ENCODE measurements around the gene FAT3.

GRCh38 chr11:92253945-92254344 lies 29.3 kb downstream of the FAT3 start:
- no peak for TF ChIP-seq IKZF1 (conservative IDR thresholded peaks at IDR 0.05)
- no peak for TF ChIP-seq RCOR1 (conservative IDR thresholded peaks at IDR 0.05; ENCODE audit: low read depth, low read length)
- no peak for TF ChIP-seq STAT3 (IDR thresholded peaks at IDR 0.05; ENCODE audit: low read depth, low read length)
- no peak for TF ChIP-seq POLR2A (IDR thresholded peaks at IDR 0.05; ENCODE audit: low read depth, low read length)
- no peak for TF ChIP-seq SRF (IDR thresholded peaks at IDR 0.05; ENCODE audit: low read depth in 2 of 2, low read length in 2 of 2)
- TF ChIP-seq CTCF (IDR thresholded peaks at IDR 0.05 in 2 of 3, conservative IDR thresholded peaks at IDR 0.05 in 1 of 3; ENCODE audit: control insufficient read depth in 2 of 3, extremely low read depth in 1 of 3, insufficient read depth in 1 of 3, low read depth in 3 of 3, low read length in 3 of 3) = no peak
- TF ChIP-seq ZNF687 (IDR thresholded peaks at IDR 0.05) = no peak
- TF ChIP-seq REST (IDR thresholded peaks at IDR 0.05; ENCODE audit: low read depth, low read length) = no peak
- TF ChIP-seq EZH2 (IDR thresholded peaks at IDR 0.05; ENCODE audit: borderline replicate concordance, control insufficient read depth, low read depth, low read length) = no peak
- TF ChIP-seq TAF1 (IDR thresholded peaks at IDR 0.05; ENCODE audit: borderline replicate concordance, low read depth, low read length) = no peak
- TF ChIP-seq SMAD1 (IDR thresholded peaks at IDR 0.05; ENCODE audit: low read depth, partially characterized antibody) = no peak
- TF ChIP-seq PKNOX1 (IDR thresholded peaks at IDR 0.05) = no peak
